Islet of Langerhans (tissue), 1 donor: Measurements from ENCODE around the gene KRTAP12-1.
"Not testable (repeated sequence)": the region's sequence is repeated elsewhere in the genome, so short reads cannot be mapped to it uniquely, and the experiment has no call there.

Source experiments
- FAIRE-seq: peaks from one replicate; lab custom pipeline; 2011; peaks lifted over from hg19 to GRCh38; lab: Jason Lieb, UNC

The KRTAP12-1 gene

GRCh38 chr21:44644878-44645277 is 37.1 kb downstream of the KRTAP12-1 start:
- no peak for FAIRE-seq

GRCh38 chr21:44643741-44644310 is 38.1 kb downstream of the KRTAP12-1 start:
- FAIRE-seq: no peak

GRCh38 chr21:44640761-44641160 is 41.2 kb downstream of the KRTAP12-1 start:
- no peak for FAIRE-seq

- FAIRE-seq: no peak
Observed at GRCh38 chr21:44639331-44639655, 42.7 kb downstream of the KRTAP12-1 start.

GRCh38 chr21:44638506-44639330 is 43.2 kb downstream of the KRTAP12-1 start:
- FAIRE-seq: not testable (repeated sequence)

- not testable (repeated sequence) for FAIRE-seq
Observed at GRCh38 chr21:44637851-44638348, 44.1 kb downstream of the KRTAP12-1 start.

- FAIRE-seq: no peak
Observed at GRCh38 chr21:44637018-44637850, 44.7 kb downstream of the KRTAP12-1 start, which contains the start of gene KRTAP10-10. KRTAP10-10 (plus strand) TSS chr21:44637356; CDS start chr21:44637418, 62 bp downstream.

- no peak for FAIRE-seq
Observed at GRCh38 chr21:44636209-44637017, 45.5 kb downstream of the KRTAP12-1 start.

GRCh38 chr21:44632067-44632466 is 49.9 kb downstream of the KRTAP12-1 start:
- no peak for FAIRE-seq
